Liver (tissue), 3 donors: ENCODE measurements around the gene FUS.
"Not testable (repeated sequence)": the region's sequence is repeated elsewhere in the genome, so short reads cannot be mapped to it uniquely, and the experiment has no call there.

Experiments
- EGR1 ChIP-seq, 2 donors: IDR thresholded peaks; 2 replicates each; pipeline ENCODE4 v1.6.1; 2016 to 2018; ENCODE audit warnings: antibody characterized with exemption in 2 of 2, low read depth in 2 of 2
- HNF4G ChIP-seq: IDR thresholded peaks from 2 replicates; pipeline ENCODE4 v1.6.1; 2016; ENCODE audit warnings: antibody characterized with exemption
- JUND ChIP-seq, 2 donors: IDR thresholded peaks; 2 replicates each; pipeline ENCODE4 v1.6.1; 2016; ENCODE audit warnings: antibody characterized with exemption in 2 of 2
- NR2F2 ChIP-seq: IDR thresholded peaks from 2 replicates; pipeline ENCODE4 v1.6.1; 2016; ENCODE audit warnings: antibody characterized with exemption
- RAD21 ChIP-seq, 2 donors: IDR thresholded peaks; 2 replicates each; pipeline ENCODE4 v1.6.1; 2016; ENCODE audit warnings: antibody characterized with exemption in 2 of 2, mild to moderate bottlenecking in 2 of 2
- RXRA ChIP-seq, 2 donors: IDR thresholded peaks; 2 replicates each; pipeline ENCODE4 v1.6.1; 2017 to 2018; ENCODE audit warnings: antibody characterized with exemption in 2 of 2, mild to moderate bottlenecking in 1 of 2
- SP1 ChIP-seq: IDR thresholded peaks from 2 replicates; pipeline ENCODE4 v1.6.1; 2018; ENCODE audit warnings: antibody characterized with exemption, mild to moderate bottlenecking
- TAF1 ChIP-seq: conservative IDR thresholded peaks from 2 replicates; pipeline ENCODE4 v1.6.1; 2016; ENCODE audit warnings: antibody characterized with exemption, mild to moderate bottlenecking
- YY1 ChIP-seq: IDR thresholded peaks from 2 replicates; pipeline ENCODE4 v1.6.1; 2016; ENCODE audit warnings: antibody characterized with exemption, mild to moderate bottlenecking
- TF ChIP-seq, protein P1 (sequence below): fragments of 150-350 bp; IDR thresholded peaks from 2 replicates; pipeline ENCODE4 v1.5.1; 2017; ENCODE audit warnings: improper control_type of control experiment, low read depth, low read length; ENCODE audit not compliant: missing input control
- TF ChIP-seq, protein P2 (sequence below): IDR thresholded peaks from 2 replicates; pipeline ENCODE4 v1.6.1; 2016; ENCODE audit warnings: antibody characterized with exemption, mild to moderate bottlenecking
- TF ChIP-seq, protein P3 (sequence below): IDR thresholded peaks from 2 replicates; pipeline ENCODE4 v1.6.1; 2016; ENCODE audit warnings: antibody characterized with exemption
- TF ChIP-seq, protein P4 (sequence below): IDR thresholded peaks from 2 replicates; pipeline ENCODE4 v1.6.1; 2016; ENCODE audit warnings: antibody characterized with exemption
- donor health status: healthy.
- donor health status: healthy.

DNA sequence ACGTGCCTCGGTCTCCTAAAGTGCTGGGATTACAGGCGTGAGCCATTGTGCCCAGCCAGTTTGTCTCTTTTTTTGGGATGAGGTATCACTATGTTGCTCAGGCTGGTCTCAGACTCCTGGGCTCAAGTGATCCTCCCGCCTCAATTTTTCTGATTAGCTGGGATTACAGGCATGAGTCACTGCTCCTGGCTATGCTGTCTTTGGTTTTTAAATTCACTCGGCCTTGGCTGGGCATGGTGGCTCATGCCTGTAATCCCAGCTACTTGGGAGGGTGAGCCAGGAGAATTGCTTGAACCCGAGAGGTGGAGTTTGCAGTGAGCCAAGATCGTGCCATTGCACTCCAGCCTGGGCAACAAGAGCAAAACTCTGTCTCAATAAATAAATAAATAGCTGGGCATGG is 35.5 kb upstream of the FUS start:
- not testable (repeated sequence) for TF ChIP-seq JUND (IDR thresholded peaks at IDR 0.05); EGR1 (IDR thresholded peaks at IDR 0.05; ENCODE audit: low read depth in 2 of 2); NR2F2; RAD21 (IDR thresholded peaks at IDR 0.05); SP1; RXRA (IDR thresholded peaks at IDR 0.05); TAF1; YY1; HNF4G
- TF ChIP-seq, protein P1, sequence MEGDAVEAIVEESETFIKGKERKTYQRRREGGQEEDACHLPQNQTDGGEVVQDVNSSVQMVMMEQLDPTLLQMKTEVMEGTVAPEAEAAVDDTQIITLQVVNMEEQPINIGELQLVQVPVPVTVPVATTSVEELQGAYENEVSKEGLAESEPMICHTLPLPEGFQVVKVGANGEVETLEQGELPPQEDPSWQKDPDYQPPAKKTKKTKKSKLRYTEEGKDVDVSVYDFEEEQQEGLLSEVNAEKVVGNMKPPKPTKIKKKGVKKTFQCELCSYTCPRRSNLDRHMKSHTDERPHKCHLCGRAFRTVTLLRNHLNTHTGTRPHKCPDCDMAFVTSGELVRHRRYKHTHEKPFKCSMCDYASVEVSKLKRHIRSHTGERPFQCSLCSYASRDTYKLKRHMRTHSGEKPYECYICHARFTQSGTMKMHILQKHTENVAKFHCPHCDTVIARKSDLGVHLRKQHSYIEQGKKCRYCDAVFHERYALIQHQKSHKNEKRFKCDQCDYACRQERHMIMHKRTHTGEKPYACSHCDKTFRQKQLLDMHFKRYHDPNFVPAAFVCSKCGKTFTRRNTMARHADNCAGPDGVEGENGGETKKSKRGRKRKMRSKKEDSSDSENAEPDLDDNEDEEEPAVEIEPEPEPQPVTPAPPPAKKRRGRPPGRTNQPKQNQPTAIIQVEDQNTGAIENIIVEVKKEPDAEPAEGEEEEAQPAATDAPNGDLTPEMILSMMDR: not testable (repeated sequence)
- TF ChIP-seq, protein P2, sequence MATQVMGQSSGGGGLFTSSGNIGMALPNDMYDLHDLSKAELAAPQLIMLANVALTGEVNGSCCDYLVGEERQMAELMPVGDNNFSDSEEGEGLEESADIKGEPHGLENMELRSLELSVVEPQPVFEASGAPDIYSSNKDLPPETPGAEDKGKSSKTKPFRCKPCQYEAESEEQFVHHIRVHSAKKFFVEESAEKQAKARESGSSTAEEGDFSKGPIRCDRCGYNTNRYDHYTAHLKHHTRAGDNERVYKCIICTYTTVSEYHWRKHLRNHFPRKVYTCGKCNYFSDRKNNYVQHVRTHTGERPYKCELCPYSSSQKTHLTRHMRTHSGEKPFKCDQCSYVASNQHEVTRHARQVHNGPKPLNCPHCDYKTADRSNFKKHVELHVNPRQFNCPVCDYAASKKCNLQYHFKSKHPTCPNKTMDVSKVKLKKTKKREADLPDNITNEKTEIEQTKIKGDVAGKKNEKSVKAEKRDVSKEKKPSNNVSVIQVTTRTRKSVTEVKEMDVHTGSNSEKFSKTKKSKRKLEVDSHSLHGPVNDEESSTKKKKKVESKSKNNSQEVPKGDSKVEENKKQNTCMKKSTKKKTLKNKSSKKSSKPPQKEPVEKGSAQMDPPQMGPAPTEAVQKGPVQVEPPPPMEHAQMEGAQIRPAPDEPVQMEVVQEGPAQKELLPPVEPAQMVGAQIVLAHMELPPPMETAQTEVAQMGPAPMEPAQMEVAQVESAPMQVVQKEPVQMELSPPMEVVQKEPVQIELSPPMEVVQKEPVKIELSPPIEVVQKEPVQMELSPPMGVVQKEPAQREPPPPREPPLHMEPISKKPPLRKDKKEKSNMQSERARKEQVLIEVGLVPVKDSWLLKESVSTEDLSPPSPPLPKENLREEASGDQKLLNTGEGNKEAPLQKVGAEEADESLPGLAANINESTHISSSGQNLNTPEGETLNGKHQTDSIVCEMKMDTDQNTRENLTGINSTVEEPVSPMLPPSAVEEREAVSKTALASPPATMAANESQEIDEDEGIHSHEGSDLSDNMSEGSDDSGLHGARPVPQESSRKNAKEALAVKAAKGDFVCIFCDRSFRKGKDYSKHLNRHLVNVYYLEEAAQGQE: not testable (repeated sequence)
- TF ChIP-seq, protein P3, sequence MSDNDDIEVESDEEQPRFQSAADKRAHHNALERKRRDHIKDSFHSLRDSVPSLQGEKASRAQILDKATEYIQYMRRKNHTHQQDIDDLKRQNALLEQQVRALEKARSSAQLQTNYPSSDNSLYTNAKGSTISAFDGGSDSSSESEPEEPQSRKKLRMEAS: not testable (repeated sequence)
- TF ChIP-seq, protein P4, sequence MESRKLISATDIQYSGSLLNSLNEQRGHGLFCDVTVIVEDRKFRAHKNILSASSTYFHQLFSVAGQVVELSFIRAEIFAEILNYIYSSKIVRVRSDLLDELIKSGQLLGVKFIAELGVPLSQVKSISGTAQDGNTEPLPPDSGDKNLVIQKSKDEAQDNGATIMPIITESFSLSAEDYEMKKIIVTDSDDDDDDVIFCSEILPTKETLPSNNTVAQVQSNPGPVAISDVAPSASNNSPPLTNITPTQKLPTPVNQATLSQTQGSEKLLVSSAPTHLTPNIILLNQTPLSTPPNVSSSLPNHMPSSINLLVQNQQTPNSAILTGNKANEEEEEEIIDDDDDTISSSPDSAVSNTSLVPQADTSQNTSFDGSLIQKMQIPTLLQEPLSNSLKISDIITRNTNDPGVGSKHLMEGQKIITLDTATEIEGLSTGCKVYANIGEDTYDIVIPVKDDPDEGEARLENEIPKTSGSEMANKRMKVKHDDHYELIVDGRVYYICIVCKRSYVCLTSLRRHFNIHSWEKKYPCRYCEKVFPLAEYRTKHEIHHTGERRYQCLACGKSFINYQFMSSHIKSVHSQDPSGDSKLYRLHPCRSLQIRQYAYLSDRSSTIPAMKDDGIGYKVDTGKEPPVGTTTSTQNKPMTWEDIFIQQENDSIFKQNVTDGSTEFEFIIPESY: not testable (repeated sequence)
